Keratinocyte (primary cell): ENCODE measurements around the gene PCK2. TPM values are rescaled to one million over a fixed set of nuclear protein-coding genes. Genes with fewer than 3 reads are reported as not detected.
A peak's percentile ranks its signal among the peaks of the same experiment; 100 is the strongest.
"Not testable (repeated sequence)": the region's sequence is repeated elsewhere in the genome, so short reads cannot be mapped to it uniquely, and the experiment has no call there.

ENCODE experiments used
- DNase-seq: peaks from one replicate; pipeline ENCODE4 v3.0.0-alpha.2; 2011; ENCODE audit warnings: low read depth, missing footprints, low spot score
- FAIRE-seq: peaks from 2 replicates; lab custom pipeline; 2011; peaks lifted over from hg19 to GRCh38; lab: Jason Lieb, UNC
- H2AFZ ChIP-seq: 2 replicates; pipeline ENCODE4 v1.6.0; 2012; ENCODE audit warnings: low read length, control low read depth, inconsistent platforms; ENCODE audit not compliant: control insufficient read depth
- H3K27ac ChIP-seq: 2 replicates; pipeline ENCODE4 v1.5.1; 2011; ENCODE audit warnings: low read length; ENCODE audit not compliant: control insufficient read depth, insufficient read depth
- H3K27me3 ChIP-seq: 3 replicates; pipeline ENCODE4 v1.6.0; 2011; ENCODE audit warnings: low read length; ENCODE audit not compliant: control insufficient read depth, insufficient read depth; ENCODE audit errors: extremely low read depth
- H3K36me3 ChIP-seq, 2 experiments: 2 replicates in 1 of 2; 3 replicates in 1 of 2; pipeline ENCODE4 v1.5.1; 2011; ENCODE audit warnings: low read length in 2 of 2, mild to moderate bottlenecking in 1 of 2; ENCODE audit not compliant: control insufficient read depth in 2 of 2, insufficient read depth in 2 of 2; ENCODE audit errors: extremely low read depth in 1 of 2
- H3K4me1 ChIP-seq: 3 replicates; pipeline ENCODE4 v1.5.1; 2011; ENCODE audit warnings: low read length; ENCODE audit not compliant: control insufficient read depth, insufficient read depth; ENCODE audit errors: extremely low read depth
- H3K4me2 ChIP-seq: 3 replicates; pipeline ENCODE4 v1.6.0; 2011; ENCODE audit warnings: low read depth, low read length; ENCODE audit not compliant: control insufficient read depth, insufficient read depth; ENCODE audit errors: extremely low read depth
- H3K4me3 ChIP-seq, 3 experiments: fragments of 200-600 bp in 1 of 3; sonication (generic) in 1 of 3; 2 replicates in 2 of 3; 3 replicates in 1 of 3; pipeline ENCODE4 v1.5.1; 2011 to 2016; ENCODE audit warnings: low read length in 3 of 3, mild to moderate bottlenecking in 3 of 3, control low read depth in 2 of 3, inconsistent platforms in 1 of 3, low read depth in 1 of 3, mixed read lengths in 1 of 3, mixed run types in 1 of 3, moderate library complexity in 1 of 3; ENCODE audit not compliant: control insufficient read depth in 2 of 3, insufficient read depth in 2 of 3; ENCODE audit errors: extremely low read depth in 1 of 3
- H3K79me2 ChIP-seq: 2 replicates; pipeline ENCODE4 v1.6.0; 2012; ENCODE audit warnings: low read length; ENCODE audit not compliant: control insufficient read depth, insufficient read depth
- H3K9ac ChIP-seq: 3 replicates; pipeline ENCODE4 v1.6.0; 2011; ENCODE audit warnings: low read length; ENCODE audit not compliant: control insufficient read depth, insufficient read depth; ENCODE audit errors: extremely low read depth
- H3K9me1 ChIP-seq: 3 replicates; pipeline ENCODE4 v1.6.0; 2011; ENCODE audit warnings: low read length; ENCODE audit not compliant: control insufficient read depth, insufficient read depth; ENCODE audit errors: extremely low read depth
- H3K9me3 ChIP-seq: 2 replicates; pipeline ENCODE4 v1.5.1; 2012; ENCODE audit warnings: low read depth, low read length; ENCODE audit not compliant: control insufficient read depth
- H4K20me1 ChIP-seq: 3 replicates; pipeline ENCODE4 v1.6.0; 2011; ENCODE audit warnings: low read length; ENCODE audit not compliant: control insufficient read depth, insufficient read depth; ENCODE audit errors: extremely low read depth
- EZH2 ChIP-seq: IDR thresholded peaks from one replicate; pipeline ENCODE4 v1.6.1; 2012; ENCODE audit warnings: inconsistent platforms, mild to moderate bottlenecking, low read length, moderate library complexity
- dilution Hi-C: fragments of 300-500 bp; cut with MboI; formaldehyde crosslinking; loops from one replicate; pipeline ENCODE4 v1.7.0; 2020; ENCODE audit warnings: low sequenced_read_pairs; ENCODE audit not compliant: extremely low pct_ligation_motif_present
- polyA minus RNA-seq, 3 experiments: library from RNA; depleted of rRNA, polyadenylated mRNA; stranded (reverse); fragments of >200 nt; gene quantifications; 1 replicate in 1 of 3; 2 replicates in 1 of 3; 3 replicates in 1 of 3; pipeline ENCODE4 v1.2.3, GENCODE V29; 2011
- polyA plus RNA-seq, 5 experiments: library from polyadenylated mRNA; depleted of rRNA in 3 of 5; stranded (reverse) in 3 of 5; stranded (forward) in 1 of 5; unstranded in 1 of 5; fragments of >200 nt; gene quantifications; 1 replicate in 1 of 5; 2 replicates in 3 of 5; 3 replicates in 1 of 5; pipeline versions ENCODE4 v1.2.1 to v1.2.3, GENCODE V29; 2011 to 2012; ENCODE audit warnings: missing spikeins in 2 of 5, low read depth in 1 of 5, low replicate concordance in 1 of 5
- TF ChIP-seq, protein P1 (sequence below), 3 experiments: IDR thresholded peaks in 1 of 3; conservative IDR thresholded peaks in 1 of 3; optimal IDR thresholded peaks in 1 of 3; 2 replicates in 2 of 3; 3 replicates in 1 of 3; pipeline versions ENCODE3 to v1.5.1; 2011; ENCODE audit warnings: low read length in 3 of 3, mild to moderate bottlenecking in 3 of 3, moderate library complexity in 2 of 3, control low read depth in 1 of 3, inconsistent platforms in 1 of 3; ENCODE audit not compliant: insufficient read depth in 2 of 3; ENCODE audit errors: extremely low read depth in 1 of 3

The PCK2 gene
- polyA plus RNA-seq (16.6 to 22.9 TPM (median 19.1 TPM) in 3 replicates), polyA minus RNA-seq (22.9 to 34.5 TPM (median 28.1 TPM) in 3 replicates)
- 98.8 TPM for polyA plus RNA-seq (2011; ENCODE audit: low read depth)
- 9.0 and 15.3 TPM in 2 replicates for polyA plus RNA-seq (2011; cell fraction: cytosol; rRNA removed)
- 21.3 and 25.2 TPM in 2 replicates for polyA plus RNA-seq (2011; cell fraction: nucleus; rRNA removed)
- polyA plus RNA-seq (2012; ENCODE audit: low replicate concordance), result 19.1 and 100 TPM in 2 replicates
- polyA minus RNA-seq (2011; cell fraction: cytosol; rRNA and poly(A)+ RNA removed), result 29.0 TPM
- 15.1 and 19.9 TPM in 2 replicates for polyA minus RNA-seq (2011; cell fraction: nucleus; rRNA and poly(A)+ RNA removed)

DNA sequence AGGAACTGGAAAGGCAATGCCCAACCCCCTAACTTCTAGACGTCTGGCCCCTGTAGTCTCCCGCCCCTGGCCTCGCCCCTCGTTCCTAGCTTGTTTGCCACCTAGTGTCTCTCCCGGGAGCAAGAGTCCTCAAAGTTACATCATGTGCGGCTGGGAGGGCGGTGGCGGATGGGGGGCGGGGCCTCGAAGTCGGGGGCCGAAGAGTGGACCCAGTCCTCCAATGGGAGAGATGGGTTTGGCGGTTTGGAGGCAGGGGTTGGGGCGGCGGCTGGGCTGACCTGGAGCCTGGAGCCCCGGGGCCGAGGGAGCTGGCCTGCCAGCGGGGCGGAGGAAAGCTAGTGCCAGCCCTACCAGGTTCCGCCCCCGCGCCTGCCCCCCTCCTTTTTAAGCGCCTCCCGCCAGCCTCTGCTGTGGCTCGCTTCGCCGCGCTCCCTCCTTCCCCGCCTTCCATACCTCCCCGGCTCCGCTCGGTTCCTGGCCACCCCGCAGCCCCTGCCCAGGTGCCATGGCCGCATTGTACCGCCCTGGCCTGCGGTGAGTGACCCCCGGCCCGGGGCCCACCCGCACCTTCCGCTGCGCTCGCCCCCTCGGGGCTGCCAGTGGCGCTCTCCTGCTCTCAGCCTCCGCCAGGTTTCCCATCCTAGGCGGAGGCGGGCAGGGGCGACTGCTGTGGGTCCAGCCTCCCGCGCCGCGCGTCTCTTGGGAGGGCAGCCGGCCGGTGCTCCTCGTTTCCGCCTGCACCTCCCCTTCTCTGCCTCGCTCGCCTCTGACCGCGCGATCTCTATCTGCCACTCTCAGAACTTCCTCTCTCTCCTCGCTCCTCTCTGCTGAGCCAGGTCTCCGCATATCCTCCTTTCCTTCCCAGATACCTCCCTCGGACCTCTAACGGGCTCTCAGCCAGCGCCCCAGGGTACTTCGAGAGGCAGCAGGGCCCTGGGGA lies at the start of gene PCK2:
PCK2 (plus strand) TSS at position 411 of the 940 bp plus-strand sequence; CDS start at position 506, 95 bp downstream.
- H4K20me1 ChIP-seq, result no peaks in the 10 kb centered on the region
- H3K9ac ChIP-seq, result peak within 1 kb of the TSS; percentile 87
- H3K27me3 ChIP-seq, result no peaks in the 10 kb centered on the region
- no peaks in the 10 kb centered on the region for H3K9me1 ChIP-seq
- H3K4me1 ChIP-seq, result peaks cover 17% of the 10 kb centered on the region
- H2AFZ ChIP-seq, result peak within 1 kb of the TSS; percentile 90
- H3K27ac ChIP-seq, result peak within 1 kb of the TSS; percentile 77
- H3K9me3 ChIP-seq, result no peaks in the 10 kb centered on the region
- dilution Hi-C loops, result no loop called here
- peak within 1 kb of the TSS; percentile 85 for H3K4me2 ChIP-seq
- peaks cover 2% of the 10 kb centered on the region for H3K79me2 ChIP-seq
- TF ChIP-seq EZH2, result no peak
- TF ChIP-seq, protein P1, sequence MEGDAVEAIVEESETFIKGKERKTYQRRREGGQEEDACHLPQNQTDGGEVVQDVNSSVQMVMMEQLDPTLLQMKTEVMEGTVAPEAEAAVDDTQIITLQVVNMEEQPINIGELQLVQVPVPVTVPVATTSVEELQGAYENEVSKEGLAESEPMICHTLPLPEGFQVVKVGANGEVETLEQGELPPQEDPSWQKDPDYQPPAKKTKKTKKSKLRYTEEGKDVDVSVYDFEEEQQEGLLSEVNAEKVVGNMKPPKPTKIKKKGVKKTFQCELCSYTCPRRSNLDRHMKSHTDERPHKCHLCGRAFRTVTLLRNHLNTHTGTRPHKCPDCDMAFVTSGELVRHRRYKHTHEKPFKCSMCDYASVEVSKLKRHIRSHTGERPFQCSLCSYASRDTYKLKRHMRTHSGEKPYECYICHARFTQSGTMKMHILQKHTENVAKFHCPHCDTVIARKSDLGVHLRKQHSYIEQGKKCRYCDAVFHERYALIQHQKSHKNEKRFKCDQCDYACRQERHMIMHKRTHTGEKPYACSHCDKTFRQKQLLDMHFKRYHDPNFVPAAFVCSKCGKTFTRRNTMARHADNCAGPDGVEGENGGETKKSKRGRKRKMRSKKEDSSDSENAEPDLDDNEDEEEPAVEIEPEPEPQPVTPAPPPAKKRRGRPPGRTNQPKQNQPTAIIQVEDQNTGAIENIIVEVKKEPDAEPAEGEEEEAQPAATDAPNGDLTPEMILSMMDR (optimal IDR thresholded peaks at IDR 0.05 in 1 of 3, IDR thresholded peaks at IDR 0.05 in 1 of 3, conservative IDR thresholded peaks at IDR 0.05 in 1 of 3; ENCODE audit: extremely low read depth in 1 of 3, insufficient read depth in 2 of 3, low read length in 3 of 3), result peak in 2 of 3 experiments; percentile 9 to 40
- peaks cover 0 to 9% of the 10 kb centered on the region in 2 experiments for H3K36me3 ChIP-seq
- FAIRE-seq, result no peak
- H3K4me3 ChIP-seq, result peak within 1 kb of the TSS; percentile 62 to 70 (median 67)
- peak; percentile 50 for DNase-seq

DNA sequence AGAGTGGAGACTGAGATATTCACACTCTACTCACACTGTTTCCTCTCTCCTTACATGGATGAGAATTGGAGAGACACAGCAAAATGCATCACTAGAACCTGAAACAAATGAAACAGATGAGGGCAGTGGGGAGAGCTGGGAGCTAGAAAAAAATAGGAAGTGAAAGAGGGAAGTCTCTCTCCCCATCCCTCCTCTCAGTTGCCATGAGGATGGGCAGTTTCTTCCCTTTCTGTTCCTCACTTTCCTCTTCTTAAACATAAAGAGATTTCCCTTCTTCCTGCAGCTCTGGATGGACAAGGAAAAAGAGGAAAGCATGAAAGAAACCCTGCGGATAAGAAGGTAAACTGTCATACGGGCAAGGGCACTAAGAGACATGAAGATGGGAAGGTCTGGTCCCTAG lies 45.1 kb upstream of the PCK2 start:
- H4K20me1 ChIP-seq, H3K79me2 ChIP-seq, H3K27ac ChIP-seq, dilution Hi-C loops, H2AFZ ChIP-seq, H3K4me3 ChIP-seq, H3K27me3 ChIP-seq, H3K9me3 ChIP-seq, H3K9me1 ChIP-seq, FAIRE-seq, DNase-seq, H3K4me1 ChIP-seq, H3K9ac ChIP-seq, H3K36me3 ChIP-seq, H3K4me2 ChIP-seq: not testable (repeated sequence)

DNA sequence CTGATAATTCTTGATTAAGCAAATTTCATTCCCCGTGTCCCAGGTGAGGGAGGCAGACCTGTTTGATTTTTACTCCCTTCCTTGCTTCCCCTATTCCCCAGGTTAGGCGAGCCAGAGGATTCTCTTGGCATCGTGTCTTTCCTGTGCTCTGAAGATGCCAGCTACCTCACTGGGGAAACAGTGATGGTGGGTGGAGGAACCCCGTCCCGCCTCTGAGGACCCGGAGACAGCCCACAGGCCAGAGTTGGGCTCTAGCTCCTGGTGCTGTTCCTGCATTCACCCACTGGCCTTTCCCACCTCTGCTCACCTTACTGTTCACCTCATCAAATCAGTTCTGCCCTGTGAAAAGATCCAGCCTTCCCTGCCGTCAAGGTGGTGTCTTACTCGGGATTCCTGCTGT lies 43.4 kb upstream of the PCK2 start:
- H3K36me3 ChIP-seq, H3K27ac ChIP-seq, H3K9me3 ChIP-seq, DNase-seq, H3K4me2 ChIP-seq, H3K9ac ChIP-seq, H3K4me1 ChIP-seq, H3K4me3 ChIP-seq, H3K27me3 ChIP-seq, H3K79me2 ChIP-seq, dilution Hi-C loops, H3K9me1 ChIP-seq, H2AFZ ChIP-seq, FAIRE-seq, H4K20me1 ChIP-seq: not testable (repeated sequence)
